ENCODE measurements around the gene GRXCR2.

- no peak for TF ChIP-seq REST (IDR thresholded peaks at IDR 0.05; ENCODE audit: borderline replicate concordance)
- TF ChIP-seq CTCF (IDR thresholded peaks at IDR 0.05; ENCODE audit: poor library complexity, severe bottlenecking): peak; percentile 55
- peak; percentile 56 for TF ChIP-seq SMC3 (conservative IDR thresholded peaks at IDR 0.05; ENCODE audit: poor library complexity)
- no peak for TF ChIP-seq TAF1 (IDR thresholded peaks at IDR 0.05; ENCODE audit: low read depth)
These were observed 15.3 kb upstream of the GRXCR2 start for GRCh38 chr5:145887976-145888574.

Measured in neural cell (in vitro differentiated cells).